Testis (tissue), 2 donors: Measurements from ENCODE around the gene PRRT3.

Experiments used
- POLR2A ChIP-seq: fragments of 450-650 bp; IDR thresholded peaks from one replicate; pipeline ENCODE4 v1.6.1; 2017; ENCODE audit warnings: antibody characterized with exemption, mild to moderate bottlenecking, moderate library complexity
- TF ChIP-seq, protein P1 (sequence below), 3 experiments: fragments of 450-650 bp in 2 of 3; fragments of 200-600 bp in 1 of 3; sonication (generic) in 1 of 3; IDR thresholded peaks; one replicate each; pipeline ENCODE4 v1.5.1; 2016 to 2019; ENCODE audit warnings: antibody characterized with exemption in 3 of 3, mild to moderate bottlenecking in 2 of 3, moderate library complexity in 1 of 3

DNA sequence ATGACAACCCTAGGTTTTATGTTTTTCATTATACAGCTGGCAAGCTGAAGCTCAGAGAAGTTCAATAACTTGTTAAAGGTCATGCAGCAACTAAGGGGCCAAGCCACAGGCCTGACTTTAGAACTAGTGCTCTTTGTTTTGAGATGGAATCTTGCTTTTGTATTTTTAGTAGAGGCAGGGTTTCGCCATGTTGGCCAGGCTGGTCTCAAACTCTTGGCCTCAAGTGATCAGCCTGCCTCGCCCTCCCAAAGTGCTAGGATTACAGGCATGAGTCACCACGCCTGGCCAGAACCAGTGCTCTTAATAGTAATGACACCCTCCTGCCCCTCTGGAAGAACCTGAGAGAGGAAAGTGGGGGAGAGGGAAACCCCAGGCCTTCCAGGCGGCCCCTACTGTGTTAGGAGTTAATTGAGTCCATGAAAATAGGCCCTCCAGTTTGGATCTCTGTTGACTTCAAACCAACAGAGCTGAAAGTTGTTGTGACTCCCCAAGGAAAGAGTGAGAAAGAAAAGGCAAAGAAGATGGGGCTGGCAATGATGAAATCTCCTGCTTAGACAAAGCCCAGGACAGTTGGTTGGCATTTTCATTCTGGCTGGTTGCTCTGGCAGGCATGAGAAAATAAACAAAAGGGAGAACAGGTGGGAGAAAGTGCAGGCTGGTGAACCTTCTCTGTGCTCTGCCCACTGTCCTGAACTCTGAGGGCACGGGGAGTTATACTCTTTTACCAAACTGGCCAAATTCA, 3.6 kb upstream of the PRRT3 start:
- TF ChIP-seq, protein P1, sequence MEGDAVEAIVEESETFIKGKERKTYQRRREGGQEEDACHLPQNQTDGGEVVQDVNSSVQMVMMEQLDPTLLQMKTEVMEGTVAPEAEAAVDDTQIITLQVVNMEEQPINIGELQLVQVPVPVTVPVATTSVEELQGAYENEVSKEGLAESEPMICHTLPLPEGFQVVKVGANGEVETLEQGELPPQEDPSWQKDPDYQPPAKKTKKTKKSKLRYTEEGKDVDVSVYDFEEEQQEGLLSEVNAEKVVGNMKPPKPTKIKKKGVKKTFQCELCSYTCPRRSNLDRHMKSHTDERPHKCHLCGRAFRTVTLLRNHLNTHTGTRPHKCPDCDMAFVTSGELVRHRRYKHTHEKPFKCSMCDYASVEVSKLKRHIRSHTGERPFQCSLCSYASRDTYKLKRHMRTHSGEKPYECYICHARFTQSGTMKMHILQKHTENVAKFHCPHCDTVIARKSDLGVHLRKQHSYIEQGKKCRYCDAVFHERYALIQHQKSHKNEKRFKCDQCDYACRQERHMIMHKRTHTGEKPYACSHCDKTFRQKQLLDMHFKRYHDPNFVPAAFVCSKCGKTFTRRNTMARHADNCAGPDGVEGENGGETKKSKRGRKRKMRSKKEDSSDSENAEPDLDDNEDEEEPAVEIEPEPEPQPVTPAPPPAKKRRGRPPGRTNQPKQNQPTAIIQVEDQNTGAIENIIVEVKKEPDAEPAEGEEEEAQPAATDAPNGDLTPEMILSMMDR (IDR thresholded peaks at IDR 0.05), result no peak
- TF ChIP-seq POLR2A, result no peak
